ENCODE results near the gene METTL5. TPM values are rescaled to one million over a fixed set of nuclear protein-coding genes. Genes with fewer than 3 reads are reported as not detected.

METTL5 gene
- total RNA-seq, 1 donor from 2014 or later: 55.7 TPM

- Mint-ChIP-seq H3K27ac (ENCODE audit: unreplicated experiment) (no peak overlapping the region), H3K36me3 (ENCODE audit: low read depth) (peaks cover 8% of the 10 kb centered on the region), H3K27me3 (ENCODE audit: low read depth) (no peaks in the 10 kb centered on the region), H3K4me3 (no peak overlapping the region), H3K4me1 (peaks cover 5% of the 10 kb centered on the region), H3K9me3 (no peaks in the 10 kb centered on the region)
- no peak for DNase-seq (ENCODE audit: low read depth, low spot score)
- no peak for TF ChIP-seq CTCF (conservative IDR thresholded peaks at IDR 0.05)
Observed at GRCh38 chr2:169781249-169782013, 43.3 kb downstream of the METTL5 start.

- no peak for DNase-seq (ENCODE audit: low read depth, low spot score)
- Mint-ChIP-seq H3K4me3 (no peak overlapping the region), H3K9me3 (no peaks in the 10 kb centered on the region), H3K4me1 (peaks cover 5% of the 10 kb centered on the region), H3K27ac (ENCODE audit: unreplicated experiment) (no peak overlapping the region), H3K36me3 (ENCODE audit: low read depth) (peaks cover 8% of the 10 kb centered on the region), H3K27me3 (ENCODE audit: low read depth) (no peaks in the 10 kb centered on the region)
- no peak for TF ChIP-seq CTCF (conservative IDR thresholded peaks at IDR 0.05)
Observed at GRCh38 chr2:169778446-169778845, 46.3 kb downstream of the METTL5 start.

- Mint-ChIP-seq H3K36me3 (ENCODE audit: low read depth) (peaks cover 8% of the 10 kb centered on the region), H3K27ac (ENCODE audit: unreplicated experiment) (no peak overlapping the region), H3K4me1 (peaks cover 5% of the 10 kb centered on the region), H3K4me3 (no peak overlapping the region), H3K27me3 (ENCODE audit: low read depth) (no peaks in the 10 kb centered on the region), H3K9me3 (no peaks in the 10 kb centered on the region)
- TF ChIP-seq CTCF (conservative IDR thresholded peaks at IDR 0.05): no peak
- no peak for DNase-seq (ENCODE audit: low read depth, low spot score)
Observed at GRCh38 chr2:169776252-169776761, 48.4 kb downstream of the METTL5 start.

GRCh38 chr2:169775765-169776164, 48.9 kb downstream of the METTL5 start:
- DNase-seq (ENCODE audit: low read depth, low spot score): no peak
- no peaks in the 10 kb centered on the region for H3K9me3 Mint-ChIP-seq
- no peaks in the 10 kb centered on the region for H3K27me3 Mint-ChIP-seq (ENCODE audit: low read depth)
- H3K27ac Mint-ChIP-seq (ENCODE audit: unreplicated experiment): no peak overlapping the region
- no peak overlapping the region for H3K4me3 Mint-ChIP-seq
- peaks cover 8% of the 10 kb centered on the region for H3K36me3 Mint-ChIP-seq (ENCODE audit: low read depth)
- TF ChIP-seq CTCF (conservative IDR thresholded peaks at IDR 0.05): no peak
- peaks cover 5% of the 10 kb centered on the region for H3K4me1 Mint-ChIP-seq

GRCh38 chr2:169775354-169775753, 49.4 kb downstream of the METTL5 start:
- Mint-ChIP-seq H3K4me1 (peaks cover 5% of the 10 kb centered on the region), H3K27ac (ENCODE audit: unreplicated experiment) (no peak overlapping the region), H3K27me3 (ENCODE audit: low read depth) (no peaks in the 10 kb centered on the region), H3K36me3 (ENCODE audit: low read depth) (peaks cover 8% of the 10 kb centered on the region), H3K4me3 (no peak overlapping the region), H3K9me3 (no peaks in the 10 kb centered on the region)
- no peak for DNase-seq (ENCODE audit: low read depth, low spot score)
- TF ChIP-seq CTCF (conservative IDR thresholded peaks at IDR 0.05): no peak

Measured in neural crest cell (in vitro differentiated cells).